ENCODE results near the gene MARCHF11. TPM values are rescaled to one million over a fixed set of nuclear protein-coding genes. Genes with fewer than 3 reads are reported as not detected.

The MARCHF11 gene
- total RNA-seq, 2 experiments from 2014 or later = not detected

DNA sequence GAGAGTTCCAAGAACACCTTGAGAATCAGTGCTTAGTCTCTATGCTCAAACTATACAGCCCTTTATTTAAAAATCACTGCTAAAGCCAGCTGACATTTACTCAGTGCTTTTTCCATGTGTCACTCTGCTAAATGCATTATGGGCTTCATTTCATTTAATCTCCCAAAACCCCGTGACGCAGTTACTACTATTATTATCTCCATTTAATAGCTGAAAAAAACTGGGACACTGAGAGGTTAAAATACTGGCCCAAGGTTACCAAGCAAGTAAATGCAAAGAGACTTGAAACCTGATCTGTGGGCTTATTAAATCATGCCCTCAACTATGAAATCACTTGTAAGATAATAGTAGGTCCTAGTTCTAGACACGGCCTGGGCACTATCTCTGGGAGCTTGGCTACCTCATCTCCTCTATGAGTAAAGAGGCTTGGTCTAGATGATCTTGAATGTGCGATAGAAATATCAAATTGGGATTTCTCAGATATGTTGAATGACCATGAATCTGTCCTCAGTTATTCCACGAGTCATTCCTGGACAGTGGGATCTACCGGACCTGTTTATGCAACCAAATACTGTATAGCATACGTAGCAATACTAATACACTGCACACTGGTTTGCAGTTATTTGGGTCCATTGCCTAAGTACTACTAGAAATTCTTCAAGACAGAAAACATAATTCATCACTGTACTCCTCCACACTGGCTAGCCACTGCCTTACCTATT is 32.3 kb downstream of the MARCHF11 start:
- Histone ChIP-seq H3K27me3 (ENCODE audit: control insufficient read depth in 1 of 2, insufficient read depth in 2 of 2, low read length in 2 of 2) (no peaks in the 10 kb centered on the region), H3K4me3 (ENCODE audit: low read length) (no peak overlapping the region), H3K27ac (ENCODE audit: low read depth in 1 of 2, low read length in 2 of 2) (no peak overlapping the region), H3K9me3 (ENCODE audit: control insufficient read depth in 1 of 2, insufficient read depth in 1 of 2, low read length in 2 of 2) (no peaks in the 10 kb centered on the region), H3K4me1 (ENCODE audit: insufficient read depth, low read length) (no peaks in the 10 kb centered on the region), H3K36me3 (ENCODE audit: insufficient read depth, low read length) (no peaks in the 10 kb centered on the region)
- no peak for TF ChIP-seq CTCF (IDR thresholded peaks at IDR 0.05)
- Mint-ChIP-seq H3K4me1 (ENCODE audit: low read depth) (no peaks in the 10 kb centered on the region), H3K4me3 (no peak overlapping the region), H3K27me3 (no peaks in the 10 kb centered on the region), H3K9me3 (no peaks in the 10 kb centered on the region), H3K27ac (no peak overlapping the region), H3K36me3 (ENCODE audit: low read depth) (no peaks in the 10 kb centered on the region)
- ChIA-PET CTCF (no interaction called here), POLR2A (no interaction called here)
- intact Hi-C loops (cut with DNase I, micrococcal nuclease) = no loop called here
- ATAC-seq (ENCODE audit: poor library complexity) = no peak
- DNase-seq = no peak

DNA sequence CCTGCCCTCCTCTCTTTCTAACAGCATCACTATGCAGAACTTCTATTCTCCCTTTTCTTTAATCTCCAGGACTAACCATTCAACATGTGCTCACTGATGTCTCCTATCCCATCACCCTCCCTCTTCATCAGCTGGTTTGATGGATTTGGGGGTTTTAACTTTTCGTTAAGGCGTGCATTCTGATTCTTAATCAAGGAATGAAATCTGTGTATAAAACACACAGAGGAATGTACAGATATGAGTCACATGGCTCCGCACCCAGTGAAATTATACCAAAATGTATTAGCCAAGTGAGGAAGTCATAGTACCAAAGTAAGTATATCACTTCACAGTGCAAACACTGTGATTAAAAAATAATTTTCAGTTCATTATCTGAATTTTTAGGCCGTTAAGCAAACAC is 35.2 kb downstream of the MARCHF11 start:
- POLR2A ChIA-PET = no interaction called here

DNA sequence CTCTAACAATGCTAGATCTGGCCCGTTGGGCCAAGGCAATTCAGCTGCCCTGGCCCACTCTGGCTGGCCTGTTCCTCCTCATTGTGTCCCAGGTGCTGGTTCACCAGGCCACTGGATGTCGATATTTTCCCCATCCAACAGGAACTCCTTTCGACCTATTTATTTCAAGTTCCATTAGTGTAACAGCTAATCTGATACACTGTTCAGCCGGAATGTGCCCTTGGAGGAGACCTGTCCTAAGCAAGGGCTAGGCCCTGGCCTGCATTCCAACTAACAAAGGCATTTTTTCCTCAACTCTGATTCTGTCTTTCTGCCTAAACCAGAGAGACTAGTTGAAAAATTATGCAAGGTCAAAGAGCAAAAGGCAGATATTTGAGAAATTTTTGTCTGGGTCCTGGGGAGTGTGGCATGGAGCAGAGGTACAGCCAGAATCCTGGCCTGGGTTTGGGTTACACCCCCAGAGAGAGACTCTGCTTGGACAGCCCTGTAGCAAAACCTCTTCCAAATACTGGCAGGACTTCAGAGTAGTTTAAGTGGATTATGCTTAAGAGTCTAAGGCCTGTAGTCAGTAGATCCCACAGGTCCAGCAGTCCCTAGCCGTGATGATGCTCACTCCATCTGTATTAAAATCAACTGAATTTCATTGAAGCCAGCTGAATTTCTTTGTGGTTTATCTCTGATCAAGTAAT is 36.1 kb downstream of the MARCHF11 start:
- Mint-ChIP-seq H3K4me3 (no peak overlapping the region), H3K9me3 (peaks cover 2% of the 10 kb centered on the region), H3K27me3 (no peaks in the 10 kb centered on the region), H3K27ac (no peak overlapping the region), H3K36me3 (ENCODE audit: low read depth) (no peaks in the 10 kb centered on the region), H3K4me1 (ENCODE audit: low read depth) (no peaks in the 10 kb centered on the region)
- Histone ChIP-seq H3K4me1 (ENCODE audit: insufficient read depth, low read length) (no peaks in the 10 kb centered on the region), H3K36me3 (ENCODE audit: insufficient read depth, low read length) (no peaks in the 10 kb centered on the region), H3K9me3 (ENCODE audit: control insufficient read depth in 1 of 2, insufficient read depth in 1 of 2, low read length in 2 of 2) (peaks cover 0 to 2% of the 10 kb centered on the region in 2 experiments), H3K27ac (ENCODE audit: low read depth in 1 of 2, low read length in 2 of 2) (no peak overlapping the region), H3K27me3 (ENCODE audit: control insufficient read depth in 1 of 2, insufficient read depth in 2 of 2, low read length in 2 of 2) (no peaks in the 10 kb centered on the region), H3K4me3 (ENCODE audit: low read length) (no peak overlapping the region)
- intact Hi-C loops (cut with DNase I, micrococcal nuclease) = no loop called here
- no peak for TF ChIP-seq CTCF (IDR thresholded peaks at IDR 0.05)
- no peak for ATAC-seq (ENCODE audit: poor library complexity)
- CTCF ChIA-PET = no interaction called here
- POLR2A ChIA-PET = no interaction called here
- no peak for DNase-seq

More for the DNA sequence above, 35.2 kb downstream of the MARCHF11 start:
- no peaks in the 10 kb centered on the region for H3K27me3 Mint-ChIP-seq
- no peaks in the 10 kb centered on the region for H3K9me3 ChIP-seq (ENCODE audit: control insufficient read depth in 1 of 2, insufficient read depth in 1 of 2, low read length in 2 of 2)
- no peak overlapping the region for H3K27ac ChIP-seq (ENCODE audit: low read depth in 1 of 2, low read length in 2 of 2)
- no peak overlapping the region for H3K27ac Mint-ChIP-seq
- no peaks in the 10 kb centered on the region for H3K27me3 ChIP-seq (ENCODE audit: control insufficient read depth in 1 of 2, insufficient read depth in 2 of 2, low read length in 2 of 2)
- intact Hi-C loops (cut with DNase I, micrococcal nuclease) = no loop called here
- H3K36me3 ChIP-seq (ENCODE audit: insufficient read depth, low read length) = no peaks in the 10 kb centered on the region
- no peak overlapping the region for H3K4me3 ChIP-seq (ENCODE audit: low read length)
- H3K36me3 Mint-ChIP-seq (ENCODE audit: low read depth) = no peaks in the 10 kb centered on the region
- H3K4me3 Mint-ChIP-seq = no peak overlapping the region
- H3K9me3 Mint-ChIP-seq = peaks cover 2% of the 10 kb centered on the region
- CTCF ChIA-PET = no interaction called here
- no peaks in the 10 kb centered on the region for H3K4me1 ChIP-seq (ENCODE audit: insufficient read depth, low read length)
- no peaks in the 10 kb centered on the region for H3K4me1 Mint-ChIP-seq (ENCODE audit: low read depth)
- ATAC-seq (ENCODE audit: poor library complexity) = no peak
- no peak for DNase-seq
- TF ChIP-seq CTCF (IDR thresholded peaks at IDR 0.05) = no peak

Measured in CD4-positive, alpha-beta T cell (primary cell).